Type B pancreatic cell (in vitro differentiated cells): ENCODE results near the gene INSYN1. TPM values are rescaled to one million over a fixed set of nuclear protein-coding genes. Genes with fewer than 3 reads are reported as not detected.

Source experiments
- DNase-seq: peaks from one replicate; pipeline ENCODE4 v3.0.0; 2021; ENCODE audit warnings: mixed read lengths; ENCODE audit not compliant: unreplicated experiment; ENCODE audit errors: extremely low spot score
- H3K27ac Mint-ChIP-seq: 2 replicates; pipeline ENCODE4 v1.8.0; 2021; ENCODE audit warnings: mild to moderate bottlenecking, mixed read lengths
- H3K27me3 Mint-ChIP-seq: 2 replicates; pipeline ENCODE4 v1.8.0; 2021; ENCODE audit warnings: mixed read lengths
- H3K36me3 Mint-ChIP-seq: 2 replicates; pipeline ENCODE4 v1.8.0; 2021; ENCODE audit warnings: mixed read lengths
- H3K4me1 Mint-ChIP-seq: one replicate; pipeline ENCODE4 v1.8.0; 2021; ENCODE audit warnings: mixed read lengths; ENCODE audit not compliant: unreplicated experiment
- H3K4me3 Mint-ChIP-seq: 2 replicates; pipeline ENCODE4 v1.8.0; 2021; ENCODE audit warnings: mild to moderate bottlenecking, mixed read lengths
- H3K9me3 Mint-ChIP-seq: 2 replicates; pipeline ENCODE4 v1.8.0; 2021; ENCODE audit warnings: mixed read lengths
- total RNA-seq: library from RNA; stranded (reverse); gene quantifications from 2 replicates; pipeline ENCODE4 v1.2.1, GENCODE V29; 2021; ENCODE audit warnings: low replicate concordance
- TF ChIP-seq, protein P1 (sequence below): fragments of 200-600 bp; sonication (generic); conservative IDR thresholded peaks from 2 replicates; pipeline ENCODE4 v1.5.0; 2021; ENCODE audit warnings: antibody characterized with exemption, mild to moderate bottlenecking

INSYN1 gene
- total RNA-seq, 1 donor from 2014 or later = 5.8 TPM

DNA sequence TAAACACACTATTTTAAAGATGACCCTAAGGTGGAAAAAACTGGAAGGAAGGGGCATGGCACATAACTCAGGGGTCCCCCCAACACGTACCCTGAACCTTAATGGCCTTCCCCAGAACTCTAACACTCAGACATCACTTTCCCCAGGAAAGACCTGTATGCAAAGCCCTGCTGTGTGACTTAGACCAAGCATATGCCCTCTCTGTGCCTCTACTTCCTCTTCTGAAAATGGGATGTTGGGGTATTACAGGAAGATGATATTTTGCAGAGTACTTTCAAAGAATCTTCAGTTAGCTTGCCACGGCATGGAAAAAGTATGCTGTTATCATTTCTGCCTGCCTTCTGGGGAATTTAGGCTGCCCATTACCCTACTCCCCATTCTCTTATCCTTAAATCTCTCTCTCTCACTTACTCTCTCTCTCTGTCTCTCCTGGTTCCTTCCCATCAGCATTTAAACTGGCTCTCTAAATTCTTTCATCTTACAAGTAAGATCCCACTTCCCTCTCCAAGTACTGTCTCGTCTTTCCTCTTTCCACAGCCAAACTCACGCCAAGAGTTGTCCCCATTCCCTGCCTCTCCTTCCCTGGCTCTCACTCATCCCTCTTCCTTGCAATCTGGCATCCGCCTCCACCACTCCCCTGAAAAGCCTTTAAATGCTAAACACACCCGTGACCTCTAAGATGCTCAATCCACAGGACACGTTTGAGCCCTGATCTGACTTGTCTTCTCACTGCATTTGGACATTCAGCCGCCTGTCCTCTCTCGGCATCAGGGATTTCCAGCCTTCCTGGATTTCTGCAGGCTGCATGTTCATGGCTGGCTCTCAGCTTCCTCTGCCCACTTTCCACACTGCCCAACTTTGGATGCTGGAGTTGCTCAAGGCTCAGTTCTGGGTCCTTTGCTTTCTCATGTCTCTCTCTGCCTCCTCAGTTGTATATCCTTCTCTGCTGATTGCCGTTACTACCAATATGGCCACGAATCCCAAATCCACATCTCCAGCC, 7.5 kb upstream of the INSYN1 start:
- no peak for DNase-seq
- Mint-ChIP-seq H3K27ac (no peak overlapping the region), H3K36me3 (no peaks in the 10 kb centered on the region), H3K4me1 (no peaks in the 10 kb centered on the region), H3K4me3 (no peak overlapping the region), H3K9me3 (no peaks in the 10 kb centered on the region), H3K27me3 (peaks cover 17% of the 10 kb centered on the region)
- TF ChIP-seq, protein P1, sequence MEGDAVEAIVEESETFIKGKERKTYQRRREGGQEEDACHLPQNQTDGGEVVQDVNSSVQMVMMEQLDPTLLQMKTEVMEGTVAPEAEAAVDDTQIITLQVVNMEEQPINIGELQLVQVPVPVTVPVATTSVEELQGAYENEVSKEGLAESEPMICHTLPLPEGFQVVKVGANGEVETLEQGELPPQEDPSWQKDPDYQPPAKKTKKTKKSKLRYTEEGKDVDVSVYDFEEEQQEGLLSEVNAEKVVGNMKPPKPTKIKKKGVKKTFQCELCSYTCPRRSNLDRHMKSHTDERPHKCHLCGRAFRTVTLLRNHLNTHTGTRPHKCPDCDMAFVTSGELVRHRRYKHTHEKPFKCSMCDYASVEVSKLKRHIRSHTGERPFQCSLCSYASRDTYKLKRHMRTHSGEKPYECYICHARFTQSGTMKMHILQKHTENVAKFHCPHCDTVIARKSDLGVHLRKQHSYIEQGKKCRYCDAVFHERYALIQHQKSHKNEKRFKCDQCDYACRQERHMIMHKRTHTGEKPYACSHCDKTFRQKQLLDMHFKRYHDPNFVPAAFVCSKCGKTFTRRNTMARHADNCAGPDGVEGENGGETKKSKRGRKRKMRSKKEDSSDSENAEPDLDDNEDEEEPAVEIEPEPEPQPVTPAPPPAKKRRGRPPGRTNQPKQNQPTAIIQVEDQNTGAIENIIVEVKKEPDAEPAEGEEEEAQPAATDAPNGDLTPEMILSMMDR = no peak

DNA sequence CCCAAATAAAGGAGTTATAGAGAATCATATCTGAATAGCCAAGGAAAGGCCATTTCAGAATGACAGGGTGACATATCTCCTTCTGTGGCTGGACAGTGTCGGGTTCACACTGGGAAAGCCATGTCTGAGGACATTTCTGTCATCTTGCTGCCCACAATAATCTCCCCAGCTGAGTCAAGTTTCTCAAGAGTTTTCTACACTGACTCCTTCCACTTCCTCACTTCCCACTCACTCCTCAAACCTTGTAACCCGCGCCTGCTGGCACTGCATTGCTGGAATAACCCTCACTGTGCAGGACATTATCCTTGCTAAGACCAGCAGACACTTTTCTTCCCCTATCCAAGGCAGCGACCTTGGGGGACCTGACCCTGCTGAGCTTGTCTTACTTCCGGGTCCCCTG, 5.3 kb upstream of the INSYN1 start:
- Mint-ChIP-seq H3K27me3 (peaks cover 31% of the 10 kb centered on the region), H3K36me3 (no peaks in the 10 kb centered on the region), H3K4me3 (no peak overlapping the region), H3K9me3 (no peaks in the 10 kb centered on the region), H3K4me1 (peaks cover 11% of the 10 kb centered on the region), H3K27ac (no peak overlapping the region)
- TF ChIP-seq, protein P1 = no peak
- no peak for DNase-seq

DNA sequence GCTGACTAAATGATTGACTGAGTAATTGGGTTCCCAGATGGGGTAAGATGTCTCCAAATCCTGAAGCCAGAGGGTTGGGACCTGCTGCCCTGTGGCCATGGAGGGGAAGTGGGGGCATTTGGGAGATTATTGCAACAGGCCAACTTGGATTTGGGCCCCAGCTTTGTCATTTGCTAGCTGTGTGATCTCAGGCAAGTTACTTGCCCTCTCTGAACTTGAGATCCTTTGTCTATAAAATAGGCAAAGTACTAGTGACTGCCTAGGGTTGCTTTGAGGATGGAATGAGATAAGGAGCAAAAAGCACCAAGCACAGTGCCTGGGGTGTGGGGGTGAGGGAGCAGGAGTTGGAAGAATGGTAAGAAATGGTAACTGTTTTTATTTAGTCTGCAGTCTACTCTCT, 4.4 kb upstream of the INSYN1 start:
- peaks cover 31% of the 10 kb centered on the region for H3K27me3 Mint-ChIP-seq
- TF ChIP-seq, protein P1 = no peak
- peaks cover 11% of the 10 kb centered on the region for H3K4me1 Mint-ChIP-seq
- H3K27ac Mint-ChIP-seq = no peak overlapping the region
- H3K4me3 Mint-ChIP-seq = no peak overlapping the region
- no peaks in the 10 kb centered on the region for H3K9me3 Mint-ChIP-seq
- H3K36me3 Mint-ChIP-seq = no peaks in the 10 kb centered on the region
- no peak for DNase-seq

DNA sequence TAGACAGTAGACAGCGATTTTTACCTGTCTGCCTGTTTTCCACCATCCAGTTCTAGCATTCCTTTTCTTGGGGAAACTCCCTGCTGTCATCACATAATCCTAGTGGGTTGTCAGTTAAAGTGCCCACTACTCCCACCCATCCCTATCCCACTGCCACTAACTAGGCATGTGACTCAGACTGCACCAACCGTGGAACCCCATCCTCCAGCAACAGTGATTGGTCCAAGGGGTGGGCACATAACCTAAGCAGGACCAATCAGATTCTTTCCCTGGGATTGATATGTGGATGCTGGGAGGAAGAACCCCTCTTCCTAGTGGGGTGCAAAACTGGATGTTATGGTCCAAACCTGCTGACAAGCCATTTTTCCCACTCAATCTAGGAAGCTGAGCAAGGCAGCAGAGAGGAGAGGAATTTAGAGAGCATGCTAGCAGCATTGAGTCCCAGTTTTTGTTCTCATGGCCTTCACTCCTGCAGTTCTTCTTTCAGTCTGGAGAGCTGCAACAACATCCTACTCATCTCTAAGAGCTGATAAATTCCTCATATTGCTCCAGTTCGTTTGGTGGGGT, 3.9 kb upstream of the INSYN1 start:
- peaks cover 31% of the 10 kb centered on the region for H3K27me3 Mint-ChIP-seq
- no peaks in the 10 kb centered on the region for H3K9me3 Mint-ChIP-seq
- H3K4me3 Mint-ChIP-seq = no peak overlapping the region
- TF ChIP-seq, protein P1 = no peak
- H3K4me1 Mint-ChIP-seq = peaks cover 11% of the 10 kb centered on the region
- no peak for DNase-seq
- no peak overlapping the region for H3K27ac Mint-ChIP-seq
- no peaks in the 10 kb centered on the region for H3K36me3 Mint-ChIP-seq

DNA sequence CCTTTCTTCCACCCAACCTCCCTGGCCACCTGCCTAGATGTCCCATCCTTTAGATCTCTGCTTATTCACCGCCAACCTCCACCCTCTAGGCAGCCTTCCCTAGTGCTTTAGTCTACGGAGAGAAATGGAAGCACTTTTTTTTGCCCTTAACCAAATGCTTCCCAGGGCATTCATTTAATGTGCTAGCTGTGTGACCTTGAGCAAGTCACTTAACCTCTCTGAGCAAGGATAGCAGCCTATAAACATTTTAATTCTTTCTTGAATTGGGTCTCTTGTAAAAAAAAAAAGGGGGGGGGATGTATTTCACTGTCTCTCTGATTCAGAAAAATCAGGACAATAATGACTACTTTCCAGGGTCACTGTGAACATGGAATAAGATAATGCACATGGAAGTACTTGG, 3.2 kb upstream of the INSYN1 start:
- Mint-ChIP-seq H3K36me3 (no peaks in the 10 kb centered on the region), H3K27me3 (peaks cover 33% of the 10 kb centered on the region), H3K4me1 (peaks cover 11% of the 10 kb centered on the region), H3K4me3 (no peak overlapping the region), H3K9me3 (no peaks in the 10 kb centered on the region), H3K27ac (no peak overlapping the region)
- no peak for DNase-seq
- TF ChIP-seq, protein P1 = no peak
